KMS-11 (cell line): ENCODE results near the gene ELF1.

ENCODE experiments used
- H2AFZ ChIP-seq: fragments of 200-600 bp; sonication (generic); 2 replicates; pipeline ENCODE4 v1.6.1; 2016; ENCODE audit warnings: antibody characterized with exemption, mixed run types, low read depth
- H3K27ac ChIP-seq: fragments of 200-600 bp; sonication (generic); 2 replicates; pipeline ENCODE4 v1.6.1; 2016; ENCODE audit warnings: mild to moderate bottlenecking, mixed run types
- H3K27me3 ChIP-seq: fragments of 200-600 bp; sonication (generic); 2 replicates; pipeline ENCODE4 v1.6.1; 2017; ENCODE audit warnings: mild to moderate bottlenecking, low read depth, mixed run types, moderate library complexity; ENCODE audit not compliant: insufficient read depth
- H3K36me3 ChIP-seq: fragments of 200-600 bp; sonication (generic); 2 replicates; pipeline ENCODE4 v1.6.1; 2017; ENCODE audit warnings: mild to moderate bottlenecking, mixed run types; ENCODE audit not compliant: insufficient read depth
- H3K4me1 ChIP-seq: fragments of 200-600 bp; sonication (generic); 2 replicates; pipeline ENCODE4 v1.6.1; 2016; ENCODE audit warnings: mild to moderate bottlenecking, low read depth, mixed run types; ENCODE audit not compliant: poor library complexity, severe bottlenecking
- H3K4me2 ChIP-seq: fragments of 200-600 bp; sonication (generic); 2 replicates; pipeline ENCODE4 v1.7.0; 2016; ENCODE audit warnings: mild to moderate bottlenecking, mixed run types
- H3K4me3 ChIP-seq: fragments of 200-600 bp; sonication (generic); IDR thresholded peaks from 2 replicates; pipeline ENCODE4 v1.6.1; 2017; ENCODE audit warnings: low read depth, low read length, mixed read lengths; ENCODE audit not compliant: insufficient read depth
- H3K79me2 ChIP-seq: fragments of 200-600 bp; sonication (generic); 2 replicates; pipeline ENCODE4 v1.6.1; 2016; ENCODE audit warnings: low read depth, mixed run types; ENCODE audit not compliant: insufficient read depth
- H3K9ac ChIP-seq: fragments of 200-600 bp; sonication (generic); 2 replicates; pipeline ENCODE4 v1.6.1; 2016; ENCODE audit warnings: mild to moderate bottlenecking, mixed run types
- H4K20me1 ChIP-seq: fragments of 200-600 bp; sonication (generic); 2 replicates; pipeline ENCODE4 v1.6.1; 2016; ENCODE audit warnings: mild to moderate bottlenecking, mixed run types; ENCODE audit not compliant: insufficient read depth
- CTCF ChIP-seq: fragments of 200-600 bp; sonication (generic); conservative IDR thresholded peaks from 2 replicates; pipeline ENCODE4 v1.6.1; 2017; ENCODE audit warnings: low read depth, mild to moderate bottlenecking, antibody characterized with exemption, low read length, moderate library complexity, mixed read lengths

ELF1 gene

GRCh38 chr13:40984668-40985366 lies 34.3 kb downstream of the ELF1 start:
- TF ChIP-seq CTCF, result no peak
- no peaks in the 10 kb centered on the region for H4K20me1 ChIP-seq
- H3K79me2 ChIP-seq, result peaks cover 99% of the 10 kb centered on the region
- H3K4me1 ChIP-seq, result peaks cover 69% of the 10 kb centered on the region
- no peak overlapping the region for H2AFZ ChIP-seq
- no peak overlapping the region for H3K4me3 ChIP-seq
- peak overlapping the region; percentile 81 for H3K4me2 ChIP-seq
- H3K9ac ChIP-seq, result peak overlapping the region; percentile 96
- peak overlapping the region; percentile 98 for H3K27ac ChIP-seq
- no peaks in the 10 kb centered on the region for H3K36me3 ChIP-seq
- H3K27me3 ChIP-seq, result no peaks in the 10 kb centered on the region

- Histone ChIP-seq H3K27ac (peak overlapping the region; percentile 98), H3K79me2 (peaks cover 99% of the 10 kb centered on the region), H3K4me2 (peak overlapping the region; percentile 81), H3K4me1 (peaks cover 61% of the 10 kb centered on the region), H3K36me3 (no peaks in the 10 kb centered on the region), H3K9ac (peak overlapping the region; percentile 96), H3K4me3 (no peak overlapping the region), H4K20me1 (no peaks in the 10 kb centered on the region), H3K27me3 (no peaks in the 10 kb centered on the region), H2AFZ (no peak overlapping the region)
- TF ChIP-seq CTCF, result no peak
Measured at GRCh38 chr13:40983725-40984667, 35.1 kb downstream of the ELF1 start.

- Histone ChIP-seq H3K9ac (peak overlapping the region; percentile 96), H3K4me1 (peaks cover 54% of the 10 kb centered on the region), H2AFZ (no peak overlapping the region), H4K20me1 (no peaks in the 10 kb centered on the region), H3K27ac (peak overlapping the region; percentile 98), H3K27me3 (no peaks in the 10 kb centered on the region), H3K79me2 (peaks cover 99% of the 10 kb centered on the region), H3K4me2 (peak overlapping the region; percentile 81), H3K4me3 (no peak overlapping the region), H3K36me3 (no peaks in the 10 kb centered on the region)
- no peak for TF ChIP-seq CTCF
Measured at GRCh38 chr13:40983259-40983658, 35.9 kb downstream of the ELF1 start.

- no peak overlapping the region for H3K4me3 ChIP-seq
- H4K20me1 ChIP-seq, result no peaks in the 10 kb centered on the region
- no peak for TF ChIP-seq CTCF
- H2AFZ ChIP-seq, result no peak overlapping the region
- no peaks in the 10 kb centered on the region for H3K36me3 ChIP-seq
- peaks cover 52% of the 10 kb centered on the region for H3K4me1 ChIP-seq
- H3K9ac ChIP-seq, result peak overlapping the region; percentile 96
- H3K79me2 ChIP-seq, result peaks cover 99% of the 10 kb centered on the region
- H3K4me2 ChIP-seq, result peak overlapping the region; percentile 81
- no peaks in the 10 kb centered on the region for H3K27me3 ChIP-seq
- H3K27ac ChIP-seq, result peak overlapping the region; percentile 98
Measured at GRCh38 chr13:40982772-40983171, 36.3 kb downstream of the ELF1 start.
